DND-41 (cell line): ENCODE results near the gene ARSH.

Experiments
- EZH2 ChIP-seq: IDR thresholded peaks from 3 replicates; pipeline ENCODE4 v1.6.1; 2012; ENCODE audit warnings: borderline replicate concordance, low read depth, mild to moderate bottlenecking, moderate library complexity, low read length, inconsistent platforms; ENCODE audit not compliant: severe bottlenecking
- TF ChIP-seq, protein P1 (sequence below): IDR thresholded peaks from 2 replicates; pipeline ENCODE4 v1.5.1; 2012; ENCODE audit warnings: borderline replicate concordance, low read length, moderate library complexity, mild to moderate bottlenecking; ENCODE audit not compliant: poor library complexity, severe bottlenecking; ENCODE audit errors: extremely low read depth

DNA sequence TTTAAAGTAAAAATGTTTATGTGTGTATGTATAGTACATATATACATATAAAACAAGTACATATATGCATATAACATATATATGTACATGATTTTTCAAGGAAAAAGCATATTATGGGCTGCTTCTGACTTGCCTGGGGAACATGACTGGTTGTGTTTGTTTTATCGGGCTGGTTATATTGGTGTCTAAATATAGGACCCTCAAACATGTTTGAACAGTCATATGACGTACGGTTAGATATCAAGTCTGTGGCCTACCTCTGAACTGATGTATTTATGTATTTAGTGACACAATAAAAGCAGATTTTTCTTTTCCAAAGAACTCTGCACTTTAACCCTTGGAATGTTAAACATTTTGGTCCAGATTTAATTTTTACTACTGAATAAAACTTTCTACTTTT is 39.3 kb upstream of the ARSH start:
- TF ChIP-seq, protein P1, sequence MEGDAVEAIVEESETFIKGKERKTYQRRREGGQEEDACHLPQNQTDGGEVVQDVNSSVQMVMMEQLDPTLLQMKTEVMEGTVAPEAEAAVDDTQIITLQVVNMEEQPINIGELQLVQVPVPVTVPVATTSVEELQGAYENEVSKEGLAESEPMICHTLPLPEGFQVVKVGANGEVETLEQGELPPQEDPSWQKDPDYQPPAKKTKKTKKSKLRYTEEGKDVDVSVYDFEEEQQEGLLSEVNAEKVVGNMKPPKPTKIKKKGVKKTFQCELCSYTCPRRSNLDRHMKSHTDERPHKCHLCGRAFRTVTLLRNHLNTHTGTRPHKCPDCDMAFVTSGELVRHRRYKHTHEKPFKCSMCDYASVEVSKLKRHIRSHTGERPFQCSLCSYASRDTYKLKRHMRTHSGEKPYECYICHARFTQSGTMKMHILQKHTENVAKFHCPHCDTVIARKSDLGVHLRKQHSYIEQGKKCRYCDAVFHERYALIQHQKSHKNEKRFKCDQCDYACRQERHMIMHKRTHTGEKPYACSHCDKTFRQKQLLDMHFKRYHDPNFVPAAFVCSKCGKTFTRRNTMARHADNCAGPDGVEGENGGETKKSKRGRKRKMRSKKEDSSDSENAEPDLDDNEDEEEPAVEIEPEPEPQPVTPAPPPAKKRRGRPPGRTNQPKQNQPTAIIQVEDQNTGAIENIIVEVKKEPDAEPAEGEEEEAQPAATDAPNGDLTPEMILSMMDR = no peak
- no peak for TF ChIP-seq EZH2
